K562 (cell line): ENCODE results near the gene TMEM61. TPM values are rescaled to one million over a fixed set of nuclear protein-coding genes. Genes with fewer than 3 reads are reported as not detected.

Experiments used
- C11orf30 ChIP-seq: fragments of 450-650 bp; IDR thresholded peaks from 2 replicates; pipeline ENCODE4 v1.6.1; 2016; ENCODE audit warnings: low read depth, mild to moderate bottlenecking
- CEBPZ ChIP-seq: fragments of 150-350 bp; IDR thresholded peaks from 2 replicates; pipeline ENCODE4 v1.6.1; 2014; ENCODE audit warnings: low read depth, mild to moderate bottlenecking, low read length, borderline replicate concordance
- CREM ChIP-seq: IDR thresholded peaks from 2 replicates; pipeline ENCODE4 v1.6.1; 2014; ENCODE audit warnings: antibody characterized with exemption, low read depth
- ELF1 ChIP-seq: fragments of 200-800 bp; sonication (Bioruptor generic); IDR thresholded peaks from 2 replicates; pipeline ENCODE4 v1.6.1; 2016; ENCODE audit warnings: missing genetic modification characterization, missing compliant biosample characterization
- HDAC3 ChIP-seq: fragments of 450-650 bp; IDR thresholded peaks from 2 replicates; pipeline ENCODE4 v1.6.1; 2018; ENCODE audit warnings: borderline replicate concordance, mild to moderate bottlenecking, moderate library complexity; ENCODE audit not compliant: partially characterized antibody
- MTA3 ChIP-seq: fragments of 450-650 bp; formaldehyde crosslinking; IDR thresholded peaks from 2 replicates; pipeline ENCODE4 v1.6.1; 2017; ENCODE audit warnings: mild to moderate bottlenecking, borderline replicate concordance
- PRMT5 ChIP-seq: sonication (generic); formaldehyde crosslinking; IDR thresholded peaks from 2 replicates; pipeline ENCODE4 v1.5.0; 2020; ENCODE audit warnings: missing genetic modification reagents
- SIN3A ChIP-seq, 2 experiments: fragments of 150-350 bp in 1 of 2; IDR thresholded peaks; 2 replicates each; pipeline ENCODE4 v1.6.1; 2011 to 2016; ENCODE audit warnings: borderline replicate concordance in 2 of 2, low read depth in 2 of 2, low read length in 2 of 2, mild to moderate bottlenecking in 2 of 2, moderate library complexity in 2 of 2; ENCODE audit not compliant: control insufficient read depth in 1 of 2
- SPI1 ChIP-seq: IDR thresholded peaks from 2 replicates; pipeline ENCODE4 v1.6.1; 2011; ENCODE audit warnings: low read depth, low read length, control low read depth, borderline replicate concordance
- ZNF174 ChIP-seq: fragments of 250-450 bp; sonication (Bioruptor Pico); IDR thresholded peaks from 2 replicates; pipeline ENCODE4 v1.4.0; 2020; ENCODE audit warnings: mild to moderate bottlenecking
- ZNF274 ChIP-seq: IDR thresholded peaks from 2 replicates; pipeline ENCODE4 v1.6.1; 2011; ENCODE audit warnings: low read depth, mild to moderate bottlenecking, low read length, moderate library complexity, borderline replicate concordance
- ZNF75A ChIP-seq: fragments of 450-650 bp; formaldehyde crosslinking; IDR thresholded peaks from 2 replicates; pipeline ENCODE4 v1.4.0; 2020; ENCODE audit warnings: mild to moderate bottlenecking
- polyA plus RNA-seq, 8 experiments: library from polyadenylated mRNA; depleted of rRNA in 4 of 8; stranded (reverse) in 5 of 8; unstranded in 3 of 8; fragments of >200 nt; fragmentation: Nextera tagmentation in 2 of 8; fragmentation: Illumina TruSeq in 1 of 8; extraction: Ambion mirVana in 2 of 8; extraction: Trizol in 1 of 8; gene quantifications; 2 replicates each; pipeline versions ENCODE4 v1.2.1 to v1.2.3, GENCODE V29; 2011 to 2014; ENCODE audit warnings: inconsistent platforms in 1 of 8, missing spikeins in 1 of 8
- total RNA-seq, 7 experiments: library from RNA; depleted of rRNA in 6 of 7; stranded (reverse); fragments of >200 nt in 6 of 7; fragmentation: Illumina TruSeq in 2 of 7; extraction: Trizol in 2 of 7; gene quantifications; 2 replicates each; pipeline versions ENCODE4 v1.2.1 to v1.2.3, GENCODE V29; 2011 to 2021; ENCODE audit warnings: low replicate concordance in 1 of 7
- TF ChIP-seq, protein P1 (sequence below): fragments of 450-650 bp; IDR thresholded peaks from 2 replicates; pipeline ENCODE4 v1.7.1; 2018; ENCODE audit warnings: mild to moderate bottlenecking, low read depth; ENCODE audit not compliant: partially characterized antibody
- TF ChIP-seq, protein P2 (sequence below): fragments of 250-450 bp; sonication (Bioruptor Pico); IDR thresholded peaks from 2 replicates; pipeline ENCODE4 v1.4.0; 2020; ENCODE audit warnings: mild to moderate bottlenecking
- TF ChIP-seq, protein P3 (sequence below): fragments of 250-450 bp; sonication (Bioruptor Pico); IDR thresholded peaks from 2 replicates; pipeline ENCODE4 v1.5.0; 2020; ENCODE audit warnings: mild to moderate bottlenecking, borderline replicate concordance

The TMEM61 gene
- total and polyA plus RNA-seq, 9 of the 15 experiments (the other 6 are each of a cell fraction or from before 2014, with no cell fraction given), result not detected

DNA sequence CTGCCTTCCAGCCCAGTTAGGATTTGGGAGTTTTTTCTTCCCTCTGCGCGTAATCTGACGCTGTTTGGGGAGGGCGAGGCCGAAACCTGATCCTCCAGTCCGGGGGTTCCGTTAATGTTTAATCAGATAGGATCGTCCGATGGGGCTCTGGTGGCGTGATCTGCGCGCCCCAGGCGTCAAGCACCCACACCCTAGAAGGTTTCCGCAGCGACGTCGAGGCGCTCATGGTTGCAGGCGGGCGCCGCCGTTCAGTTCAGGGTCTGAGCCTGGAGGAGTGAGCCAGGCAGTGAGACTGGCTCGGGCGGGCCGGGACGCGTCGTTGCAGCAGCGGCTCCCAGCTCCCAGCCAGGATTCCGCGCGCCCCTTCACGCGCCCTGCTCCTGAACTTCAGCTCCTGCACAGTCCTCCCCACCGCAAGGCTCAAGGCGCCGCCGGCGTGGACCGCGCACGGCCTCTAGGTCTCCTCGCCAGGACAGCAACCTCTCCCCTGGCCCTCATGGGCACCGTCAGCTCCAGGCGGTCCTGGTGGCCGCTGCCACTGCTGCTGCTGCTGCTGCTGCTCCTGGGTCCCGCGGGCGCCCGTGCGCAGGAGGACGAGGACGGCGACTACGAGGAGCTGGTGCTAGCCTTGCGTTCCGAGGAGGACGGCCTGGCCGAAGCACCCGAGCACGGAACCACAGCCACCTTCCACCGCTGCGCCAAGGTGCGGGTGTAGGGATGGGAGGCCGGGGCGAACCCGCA lies 59.1 kb downstream of the TMEM61 start, which contains the start of gene PCSK9 (continued):
- TF ChIP-seq CEBPZ (no peak), ZNF174 (no peak), MTA3 (peak; percentile 71), SIN3A (IDR thresholded peaks at IDR 0.05; ENCODE audit: borderline replicate concordance in 2 of 2, control insufficient read depth in 1 of 2, low read depth in 2 of 2, low read length in 2 of 2) (no peak), C11orf30 (no peak), HDAC3 (no peak), SPI1 (no peak; the same call in 1 of the 2 replicates), ZNF75A (CRISPR knock-in tag) (no peak), ZNF274 (no peak), PRMT5 (no peak), CREM (peak; percentile 80), ELF1 (no peak)
- TF ChIP-seq, protein P1, sequence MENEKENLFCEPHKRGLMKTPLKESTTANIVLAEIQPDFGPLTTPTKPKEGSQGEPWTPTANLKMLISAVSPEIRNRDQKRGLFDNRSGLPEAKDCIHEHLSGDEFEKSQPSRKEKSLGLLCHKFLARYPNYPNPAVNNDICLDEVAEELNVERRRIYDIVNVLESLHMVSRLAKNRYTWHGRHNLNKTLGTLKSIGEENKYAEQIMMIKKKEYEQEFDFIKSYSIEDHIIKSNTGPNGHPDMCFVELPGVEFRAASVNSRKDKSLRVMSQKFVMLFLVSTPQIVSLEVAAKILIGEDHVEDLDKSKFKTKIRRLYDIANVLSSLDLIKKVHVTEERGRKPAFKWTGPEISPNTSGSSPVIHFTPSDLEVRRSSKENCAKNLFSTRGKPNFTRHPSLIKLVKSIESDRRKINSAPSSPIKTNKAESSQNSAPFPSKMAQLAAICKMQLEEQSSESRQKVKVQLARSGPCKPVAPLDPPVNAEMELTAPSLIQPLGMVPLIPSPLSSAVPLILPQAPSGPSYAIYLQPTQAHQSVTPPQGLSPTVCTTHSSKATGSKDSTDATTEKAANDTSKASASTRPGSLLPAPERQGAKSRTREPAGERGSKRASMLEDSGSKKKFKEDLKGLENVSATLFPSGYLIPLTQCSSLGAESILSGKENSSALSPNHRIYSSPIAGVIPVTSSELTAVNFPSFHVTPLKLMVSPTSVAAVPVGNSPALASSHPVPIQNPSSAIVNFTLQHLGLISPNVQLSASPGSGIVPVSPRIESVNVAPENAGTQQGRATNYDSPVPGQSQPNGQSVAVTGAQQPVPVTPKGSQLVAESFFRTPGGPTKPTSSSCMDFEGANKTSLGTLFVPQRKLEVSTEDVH, result no peak
- TF ChIP-seq, protein P2, sequence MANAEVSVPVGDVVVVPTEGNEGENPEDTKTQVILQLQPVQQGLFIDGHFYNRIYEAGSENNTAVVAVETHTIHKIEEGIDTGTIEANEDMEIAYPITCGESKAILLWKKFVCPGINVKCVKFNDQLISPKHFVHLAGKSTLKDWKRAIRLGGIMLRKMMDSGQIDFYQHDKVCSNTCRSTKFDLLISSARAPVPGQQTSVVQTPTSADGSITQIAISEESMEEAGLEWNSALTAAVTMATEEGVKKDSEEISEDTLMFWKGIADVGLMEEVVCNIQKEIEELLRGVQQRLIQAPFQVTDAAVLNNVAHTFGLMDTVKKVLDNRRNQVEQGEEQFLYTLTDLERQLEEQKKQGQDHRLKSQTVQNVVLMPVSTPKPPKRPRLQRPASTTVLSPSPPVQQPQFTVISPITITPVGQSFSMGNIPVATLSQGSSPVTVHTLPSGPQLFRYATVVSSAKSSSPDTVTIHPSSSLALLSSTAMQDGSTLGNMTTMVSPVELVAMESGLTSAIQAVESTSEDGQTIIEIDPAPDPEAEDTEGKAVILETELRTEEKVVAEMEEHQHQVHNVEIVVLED (CRISPR knock-in tag), result peak; percentile 71
- TF ChIP-seq, protein P3, sequence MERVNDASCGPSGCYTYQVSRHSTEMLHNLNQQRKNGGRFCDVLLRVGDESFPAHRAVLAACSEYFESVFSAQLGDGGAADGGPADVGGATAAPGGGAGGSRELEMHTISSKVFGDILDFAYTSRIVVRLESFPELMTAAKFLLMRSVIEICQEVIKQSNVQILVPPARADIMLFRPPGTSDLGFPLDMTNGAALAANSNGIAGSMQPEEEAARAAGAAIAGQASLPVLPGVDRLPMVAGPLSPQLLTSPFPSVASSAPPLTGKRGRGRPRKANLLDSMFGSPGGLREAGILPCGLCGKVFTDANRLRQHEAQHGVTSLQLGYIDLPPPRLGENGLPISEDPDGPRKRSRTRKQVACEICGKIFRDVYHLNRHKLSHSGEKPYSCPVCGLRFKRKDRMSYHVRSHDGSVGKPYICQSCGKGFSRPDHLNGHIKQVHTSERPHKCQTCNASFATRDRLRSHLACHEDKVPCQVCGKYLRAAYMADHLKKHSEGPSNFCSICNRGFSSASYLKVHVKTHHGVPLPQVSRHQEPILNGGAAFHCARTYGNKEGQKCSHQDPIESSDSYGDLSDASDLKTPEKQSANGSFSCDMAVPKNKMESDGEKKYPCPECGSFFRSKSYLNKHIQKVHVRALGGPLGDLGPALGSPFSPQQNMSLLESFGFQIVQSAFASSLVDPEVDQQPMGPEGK (CRISPR knock-in tag), result no peak
